ENCODE results near the gene ARHGEF7. TPM values are rescaled to one million over a fixed set of nuclear protein-coding genes. Genes with fewer than 3 reads are reported as not detected.

Gene ARHGEF7
- polyA plus RNA-seq, 2 donors, result 13.5 to 16.0 TPM

GRCh38 chr13:111142472-111142871 is 27.4 kb downstream of the ARHGEF7 start:
- Histone ChIP-seq H3K4me1 (ENCODE audit: control insufficient read depth in 2 of 2, insufficient read depth in 2 of 2, low read length in 1 of 2) (no peaks in the 10 kb centered on the region), H3K27ac (ENCODE audit: low read depth in 2 of 2, low read length in 1 of 2) (no peak overlapping the region), H3K36me3 (ENCODE audit: control insufficient read depth in 2 of 2, insufficient read depth in 2 of 2, low read length in 1 of 2) (no peaks in the 10 kb centered on the region), H3K27me3 (ENCODE audit: control insufficient read depth in 1 of 2, insufficient read depth in 2 of 2, low read length in 2 of 2) (peaks cover 0 to 7% of the 10 kb centered on the region in 2 donors), H3K4me3 (ENCODE audit: low read depth in 1 of 2, low read length in 2 of 2) (no peak overlapping the region), H3K9me3 (ENCODE audit: control insufficient read depth in 2 of 2, insufficient read depth in 1 of 2, low read depth in 1 of 2, low read length in 1 of 2) (peaks cover 0 to 3% of the 10 kb centered on the region in 2 donors)
- 75 to 81% methylated on average over 1 of the region's 1 CpG for WGBS, 2 donors

- peaks cover 0 to 3% of the 10 kb centered on the region in 2 donors for H3K9me3 ChIP-seq (ENCODE audit: control insufficient read depth in 2 of 2, insufficient read depth in 1 of 2, low read depth in 1 of 2, low read length in 1 of 2)
Measured at GRCh38 chr13:111143865-111144540, 28.9 kb downstream of the ARHGEF7 start.

GRCh38 chr13:111145071-111145470 is 30.0 kb downstream of the ARHGEF7 start:
- Histone ChIP-seq H3K4me3 (ENCODE audit: low read depth in 1 of 2, low read length in 2 of 2) (no peak overlapping the region), H3K27ac (ENCODE audit: low read depth in 2 of 2, low read length in 1 of 2) (no peak overlapping the region), H3K9me3 (ENCODE audit: control insufficient read depth in 2 of 2, insufficient read depth in 1 of 2, low read depth in 1 of 2, low read length in 1 of 2) (peaks cover 0 to 3% of the 10 kb centered on the region in 2 donors), H3K36me3 (ENCODE audit: control insufficient read depth in 2 of 2, insufficient read depth in 2 of 2, low read length in 1 of 2) (no peaks in the 10 kb centered on the region), H3K27me3 (ENCODE audit: control insufficient read depth in 1 of 2, insufficient read depth in 2 of 2, low read length in 2 of 2) (peaks cover 0 to 7% of the 10 kb centered on the region in 2 donors), H3K4me1 (ENCODE audit: control insufficient read depth in 2 of 2, insufficient read depth in 2 of 2, low read length in 1 of 2) (no peaks in the 10 kb centered on the region)
- WGBS, 2 donors, result 58 to 76% methylated on average over 7 of the region's 7 CpGs

More at GRCh38 chr13:111143865-111144540, 28.9 kb downstream of the ARHGEF7 start:
- no peak overlapping the region for H3K4me3 ChIP-seq (ENCODE audit: low read depth in 1 of 2, low read length in 2 of 2)
- 49 to 56% methylated on average over 3 of the region's 3 CpGs for WGBS, 2 donors
- no peaks in the 10 kb centered on the region for H3K36me3 ChIP-seq (ENCODE audit: control insufficient read depth in 2 of 2, insufficient read depth in 2 of 2, low read length in 1 of 2)
- H3K4me1 ChIP-seq (ENCODE audit: control insufficient read depth in 2 of 2, insufficient read depth in 2 of 2, low read length in 1 of 2), result no peaks in the 10 kb centered on the region
- peaks cover 0 to 7% of the 10 kb centered on the region in 2 donors for H3K27me3 ChIP-seq (ENCODE audit: control insufficient read depth in 1 of 2, insufficient read depth in 2 of 2, low read length in 2 of 2)
- H3K27ac ChIP-seq (ENCODE audit: low read depth in 2 of 2, low read length in 1 of 2), result no peak overlapping the region

GRCh38 chr13:111145506-111145905 is 30.4 kb downstream of the ARHGEF7 start:
- no peak overlapping the region for H3K4me3 ChIP-seq (ENCODE audit: low read depth in 1 of 2, low read length in 2 of 2)
- H3K36me3 ChIP-seq (ENCODE audit: control insufficient read depth in 2 of 2, insufficient read depth in 2 of 2, low read length in 1 of 2), result no peaks in the 10 kb centered on the region
- peaks cover 0 to under 1% of the 10 kb centered on the region in 2 donors for H3K9me3 ChIP-seq (ENCODE audit: control insufficient read depth in 2 of 2, insufficient read depth in 1 of 2, low read depth in 1 of 2, low read length in 1 of 2)
- H3K27ac ChIP-seq (ENCODE audit: low read depth in 2 of 2, low read length in 1 of 2), result no peak overlapping the region
- no peaks in the 10 kb centered on the region for H3K4me1 ChIP-seq (ENCODE audit: control insufficient read depth in 2 of 2, insufficient read depth in 2 of 2, low read length in 1 of 2)
- WGBS, 2 donors, result 80 to 82% methylated on average over 7 of the region's 7 CpGs
- peaks cover 0 to 7% of the 10 kb centered on the region in 2 donors for H3K27me3 ChIP-seq (ENCODE audit: control insufficient read depth in 1 of 2, insufficient read depth in 2 of 2, low read length in 2 of 2)

DNA sequence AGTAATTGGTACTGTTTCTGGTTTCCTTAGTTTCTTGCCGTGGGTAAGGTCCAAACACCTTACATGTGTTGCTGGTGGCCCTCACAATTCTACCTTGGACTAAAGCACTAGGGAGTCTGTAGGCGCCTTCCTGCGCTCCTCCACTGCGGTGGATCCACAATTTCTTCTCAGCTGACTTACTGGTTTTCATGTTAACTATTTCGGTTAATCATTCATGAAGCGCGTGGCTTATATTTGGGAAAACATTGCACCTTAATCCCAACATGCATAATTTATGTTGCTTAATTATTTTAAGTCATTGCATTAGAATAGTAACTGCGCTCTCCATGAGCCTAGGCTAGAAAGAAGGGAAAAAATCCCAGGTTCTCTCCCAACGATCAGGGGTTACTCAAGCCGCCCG is 37.7 kb downstream of the ARHGEF7 start:
- H3K4me1 ChIP-seq (ENCODE audit: control insufficient read depth in 2 of 2, insufficient read depth in 2 of 2, low read length in 1 of 2), result peaks cover 0 to 4% of the 10 kb centered on the region in 2 donors
- WGBS, 2 donors, result 20 to 21% methylated on average over 11 of the region's 11 CpGs
- H3K27ac ChIP-seq (ENCODE audit: low read depth in 2 of 2, low read length in 1 of 2), result peak overlapping the region; percentile 98 to 100
- no peaks in the 10 kb centered on the region for H3K9me3 ChIP-seq (ENCODE audit: control insufficient read depth in 2 of 2, insufficient read depth in 1 of 2, low read depth in 1 of 2, low read length in 1 of 2)
- no peaks in the 10 kb centered on the region for H3K27me3 ChIP-seq (ENCODE audit: control insufficient read depth in 1 of 2, insufficient read depth in 2 of 2, low read length in 2 of 2)
- no peaks in the 10 kb centered on the region for H3K36me3 ChIP-seq (ENCODE audit: control insufficient read depth in 2 of 2, insufficient read depth in 2 of 2, low read length in 1 of 2)
- H3K4me3 ChIP-seq (ENCODE audit: low read depth in 1 of 2, low read length in 2 of 2), result peak overlapping the region; percentile 68 to 98

DNA sequence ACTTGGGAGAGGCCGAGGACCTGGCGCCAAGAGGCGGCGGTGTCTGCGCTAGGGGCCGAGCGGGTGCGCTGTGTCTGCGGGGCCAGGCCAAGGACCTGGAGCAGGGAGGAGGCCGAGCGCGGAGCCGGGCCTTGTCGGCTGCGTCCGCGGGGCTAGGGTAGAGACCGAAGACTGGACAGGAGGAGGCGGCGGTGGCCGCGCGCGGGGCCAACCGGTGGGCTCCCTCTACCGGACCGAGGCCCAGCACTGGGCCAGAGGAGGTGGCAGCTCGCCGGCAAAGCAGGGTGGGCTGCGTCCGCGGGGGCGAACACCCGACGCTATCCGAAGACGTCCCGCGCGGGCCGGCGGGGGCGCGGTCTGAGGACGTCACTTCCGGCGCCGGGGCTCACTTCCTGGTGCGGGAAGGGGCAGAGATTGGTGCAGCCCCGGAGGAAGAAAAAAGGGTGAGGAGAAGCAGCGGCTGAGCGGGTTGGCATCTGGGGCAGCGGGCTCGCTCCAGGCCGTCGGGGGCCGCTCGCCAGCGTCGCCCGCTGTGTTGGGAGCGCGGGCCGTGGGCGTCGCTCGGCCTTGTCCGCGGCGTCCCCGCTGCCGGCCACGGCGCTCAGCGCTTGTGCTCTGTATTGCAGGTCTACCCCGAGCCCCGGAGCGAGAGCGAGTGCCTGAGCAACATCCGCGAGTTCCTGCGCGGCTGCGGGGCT is 38.3 kb downstream of the ARHGEF7 start:
- WGBS, 2 donors, result 0 to 1% methylated on average over 70 to 84 of the region's 84 CpGs
- no peaks in the 10 kb centered on the region for H3K9me3 ChIP-seq (ENCODE audit: control insufficient read depth in 2 of 2, insufficient read depth in 1 of 2, low read depth in 1 of 2, low read length in 1 of 2)
- peaks cover 0 to 4% of the 10 kb centered on the region in 2 donors for H3K4me1 ChIP-seq (ENCODE audit: control insufficient read depth in 2 of 2, insufficient read depth in 2 of 2, low read length in 1 of 2)
- H3K27me3 ChIP-seq (ENCODE audit: control insufficient read depth in 1 of 2, insufficient read depth in 2 of 2, low read length in 2 of 2), result no peaks in the 10 kb centered on the region
- H3K36me3 ChIP-seq (ENCODE audit: control insufficient read depth in 2 of 2, insufficient read depth in 2 of 2, low read length in 1 of 2), result no peaks in the 10 kb centered on the region
- H3K27ac ChIP-seq (ENCODE audit: low read depth in 2 of 2, low read length in 1 of 2), result peak overlapping the region; percentile 98 to 100
- peak overlapping the region; percentile 68 to 98 for H3K4me3 ChIP-seq (ENCODE audit: low read depth in 1 of 2, low read length in 2 of 2)

- WGBS, 2 donors, result 0 to 1% methylated on average over 31 of the region's 31 CpGs
- Histone ChIP-seq H3K9me3 (ENCODE audit: control insufficient read depth in 2 of 2, insufficient read depth in 1 of 2, low read depth in 1 of 2, low read length in 1 of 2) (no peaks in the 10 kb centered on the region), H3K36me3 (ENCODE audit: control insufficient read depth in 2 of 2, insufficient read depth in 2 of 2, low read length in 1 of 2) (no peaks in the 10 kb centered on the region), H3K27me3 (ENCODE audit: control insufficient read depth in 1 of 2, insufficient read depth in 2 of 2, low read length in 2 of 2) (no peaks in the 10 kb centered on the region), H3K27ac (ENCODE audit: low read depth in 2 of 2, low read length in 1 of 2) (peak overlapping the region; percentile 98 to 100), H3K4me1 (ENCODE audit: control insufficient read depth in 2 of 2, insufficient read depth in 2 of 2, low read length in 1 of 2) (peaks cover 0 to 4% of the 10 kb centered on the region in 2 donors), H3K4me3 (ENCODE audit: low read depth in 1 of 2, low read length in 2 of 2) (peak overlapping the region; percentile 68 to 98)
Measured at GRCh38 chr13:111153977-111154332, 38.8 kb downstream of the ARHGEF7 start.

GRCh38 chr13:111156421-111156820 is 41.3 kb downstream of the ARHGEF7 start:
- Histone ChIP-seq H3K36me3 (ENCODE audit: control insufficient read depth in 2 of 2, insufficient read depth in 2 of 2, low read length in 1 of 2) (peaks cover 0 to 3% of the 10 kb centered on the region in 2 donors), H3K27ac (ENCODE audit: low read depth in 2 of 2, low read length in 1 of 2) (no peak overlapping the region), H3K4me1 (ENCODE audit: control insufficient read depth in 2 of 2, insufficient read depth in 2 of 2, low read length in 1 of 2) (peaks cover 0 to 4% of the 10 kb centered on the region in 2 donors), H3K4me3 (ENCODE audit: low read depth in 1 of 2, low read length in 2 of 2) (no peak overlapping the region), H3K9me3 (ENCODE audit: control insufficient read depth in 2 of 2, insufficient read depth in 1 of 2, low read depth in 1 of 2, low read length in 1 of 2) (no peaks in the 10 kb centered on the region), H3K27me3 (ENCODE audit: control insufficient read depth in 1 of 2, insufficient read depth in 2 of 2, low read length in 2 of 2) (no peaks in the 10 kb centered on the region)
- 90 to 94% methylated on average over 1 of the region's 1 CpG for WGBS, 2 donors

DNA sequence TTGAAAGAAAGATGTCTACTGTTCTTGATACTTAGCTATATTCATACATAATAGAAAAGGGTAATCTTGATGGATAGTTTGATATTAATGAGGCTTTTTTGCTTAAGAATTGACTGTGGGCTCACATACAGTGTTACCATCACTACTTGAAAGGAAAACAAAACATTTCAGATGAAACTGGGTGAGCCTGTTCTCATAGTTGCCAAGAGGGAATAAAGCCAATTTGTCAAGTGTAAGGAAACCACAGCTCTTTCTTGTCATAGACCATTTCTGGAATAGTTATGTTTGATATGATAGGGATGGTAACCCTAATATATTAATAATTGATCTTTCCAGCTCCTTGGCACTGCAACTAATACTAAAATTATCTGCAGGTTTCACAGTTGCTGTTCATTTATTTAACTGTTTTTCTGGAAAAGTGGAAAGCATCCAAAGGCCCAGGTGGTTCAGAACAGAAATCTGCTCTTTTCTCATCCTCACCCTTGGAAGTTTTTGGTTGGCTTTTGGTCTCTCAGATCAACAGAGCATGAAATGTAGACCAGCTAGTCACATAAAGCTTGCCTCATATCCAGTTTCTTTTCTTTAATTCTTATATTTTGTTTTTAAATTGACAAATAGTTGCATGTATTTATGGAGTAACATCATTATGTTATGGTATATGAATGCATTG is 43.2 kb downstream of the ARHGEF7 start:
- Histone ChIP-seq H3K36me3 (ENCODE audit: control insufficient read depth in 2 of 2, insufficient read depth in 2 of 2, low read length in 1 of 2) (peaks cover 0 to 3% of the 10 kb centered on the region in 2 donors), H3K4me3 (ENCODE audit: low read depth in 1 of 2, low read length in 2 of 2) (no peak overlapping the region), H3K9me3 (ENCODE audit: control insufficient read depth in 2 of 2, insufficient read depth in 1 of 2, low read depth in 1 of 2, low read length in 1 of 2) (no peaks in the 10 kb centered on the region), H3K27me3 (ENCODE audit: control insufficient read depth in 1 of 2, insufficient read depth in 2 of 2, low read length in 2 of 2) (no peaks in the 10 kb centered on the region), H3K4me1 (ENCODE audit: control insufficient read depth in 2 of 2, insufficient read depth in 2 of 2, low read length in 1 of 2) (peaks cover 0 to 2% of the 10 kb centered on the region in 2 donors), H3K27ac (ENCODE audit: low read depth in 2 of 2, low read length in 1 of 2) (no peak overlapping the region)

Data from esophagus (tissue), 2 donors.